ENCODE results near the gene WFDC12.
A peak's percentile ranks its signal among the peaks of the same experiment; 100 is the strongest.

Gene WFDC12

GRCh38 chr20:45104786-45105185 lies 19.5 kb downstream of the WFDC12 start:
- no peaks in the 10 kb centered on the region for H3K9me3 ChIP-seq (ENCODE audit: control insufficient read depth, insufficient read depth, low read length)
- no peaks in the 10 kb centered on the region for H3K36me3 ChIP-seq (ENCODE audit: control insufficient read depth, insufficient read depth, low read length)
- H3K4me1 ChIP-seq (ENCODE audit: control insufficient read depth, insufficient read depth, low read length): peaks cover 3% of the 10 kb centered on the region; the same call in 1 of the 2 replicates
- H3K27ac ChIP-seq (ENCODE audit: low read length): no peak overlapping the region
- no peaks in the 10 kb centered on the region for H3K27me3 ChIP-seq (ENCODE audit: control insufficient read depth, insufficient read depth, low read length)
- no peak overlapping the region for H3K4me3 ChIP-seq (ENCODE audit: low read length)
- no CpG with 5 or more reads among the region's 5 CpGs for WGBS (ENCODE audit: insufficient coverage, insufficient read length)
- no peak for DNase-seq (ENCODE audit: low read depth, low spot score)

GRCh38 chr20:45103072-45103471 lies 21.2 kb downstream of the WFDC12 start:
- WGBS (ENCODE audit: insufficient coverage, insufficient read length): no CpG with 5 or more reads among the region's 2 CpGs

GRCh38 chr20:45101333-45101850 lies 22.9 kb downstream of the WFDC12 start:
- no CpG with 5 or more reads among the region's 6 CpGs for WGBS (ENCODE audit: insufficient coverage, insufficient read length)
- H3K9me3 ChIP-seq (ENCODE audit: control insufficient read depth, insufficient read depth, low read length): no peaks in the 10 kb centered on the region
- no peak overlapping the region for H3K27ac ChIP-seq (ENCODE audit: low read length)
- H3K4me3 ChIP-seq (ENCODE audit: low read length): no peak overlapping the region
- H3K4me1 ChIP-seq (ENCODE audit: control insufficient read depth, insufficient read depth, low read length): peaks cover 6% of the 10 kb centered on the region
- no peak for DNase-seq (ENCODE audit: low read depth, low spot score)
- H3K36me3 ChIP-seq (ENCODE audit: control insufficient read depth, insufficient read depth, low read length): no peaks in the 10 kb centered on the region
- no peaks in the 10 kb centered on the region for H3K27me3 ChIP-seq (ENCODE audit: control insufficient read depth, insufficient read depth, low read length)

More at GRCh38 chr20:45103072-45103471, 21.2 kb downstream of the WFDC12 start:
- no peak overlapping the region for H3K27ac ChIP-seq (ENCODE audit: low read length)
- H3K36me3 ChIP-seq (ENCODE audit: control insufficient read depth, insufficient read depth, low read length): no peaks in the 10 kb centered on the region
- no peak overlapping the region for H3K4me3 ChIP-seq (ENCODE audit: low read length)
- no peaks in the 10 kb centered on the region for H3K9me3 ChIP-seq (ENCODE audit: control insufficient read depth, insufficient read depth, low read length)
- H3K4me1 ChIP-seq (ENCODE audit: control insufficient read depth, insufficient read depth, low read length): peaks cover 5% of the 10 kb centered on the region
- no peaks in the 10 kb centered on the region for H3K27me3 ChIP-seq (ENCODE audit: control insufficient read depth, insufficient read depth, low read length)
- no peak for DNase-seq (ENCODE audit: low read depth, low spot score)

- H3K36me3 ChIP-seq (ENCODE audit: control insufficient read depth, insufficient read depth, low read length): no peaks in the 10 kb centered on the region
- no peaks in the 10 kb centered on the region for H3K27me3 ChIP-seq (ENCODE audit: control insufficient read depth, insufficient read depth, low read length)
- H3K4me1 ChIP-seq (ENCODE audit: control insufficient read depth, insufficient read depth, low read length): peaks cover 6% of the 10 kb centered on the region
- WGBS (ENCODE audit: insufficient coverage, insufficient read length): no CpG with 5 or more reads among the region's 38 CpGs
- peak within 1 kb of the TSS; percentile 25; the same call in 1 of the 2 replicates for H3K4me3 ChIP-seq (ENCODE audit: low read length)
- H3K27ac ChIP-seq (ENCODE audit: low read length): no peak within 1 kb of the TSS
- DNase-seq (ENCODE audit: low read depth, low spot score): peak; percentile 33
- H3K9me3 ChIP-seq (ENCODE audit: control insufficient read depth, insufficient read depth, low read length): no peaks in the 10 kb centered on the region
These were observed 23.6 kb downstream of the WFDC12 start, which contains the start of gene KCNS1 for GRCh38 chr20:45100563-45101245. KCNS1 (minus strand) TSS chr20:45101127; CDS start chr20:45099236, 1,891 bp downstream.

- H3K9me3 ChIP-seq (ENCODE audit: control insufficient read depth, insufficient read depth, low read length): no peaks in the 10 kb centered on the region
- peak; percentile 57 for DNase-seq (ENCODE audit: low read depth, low spot score)
- no peaks in the 10 kb centered on the region for H3K36me3 ChIP-seq (ENCODE audit: control insufficient read depth, insufficient read depth, low read length)
- H3K4me3 ChIP-seq (ENCODE audit: low read length): no peak overlapping the region
- peaks cover 6% of the 10 kb centered on the region for H3K4me1 ChIP-seq (ENCODE audit: control insufficient read depth, insufficient read depth, low read length)
- no peak overlapping the region for H3K27ac ChIP-seq (ENCODE audit: low read length)
- H3K27me3 ChIP-seq (ENCODE audit: control insufficient read depth, insufficient read depth, low read length): no peaks in the 10 kb centered on the region
- WGBS (ENCODE audit: insufficient coverage, insufficient read length): no CpG with 5 or more reads among the region's 91 CpGs
These were observed 26.0 kb downstream of the WFDC12 start for GRCh38 chr20:45098103-45098773.

GRCh38 chr20:45097485-45098102 lies 26.7 kb downstream of the WFDC12 start:
- no peak for DNase-seq (ENCODE audit: low read depth, low spot score)
- Histone ChIP-seq H3K27ac (ENCODE audit: low read length) (no peak overlapping the region), H3K27me3 (ENCODE audit: control insufficient read depth, insufficient read depth, low read length) (no peaks in the 10 kb centered on the region), H3K9me3 (ENCODE audit: control insufficient read depth, insufficient read depth, low read length) (no peaks in the 10 kb centered on the region), H3K4me1 (ENCODE audit: control insufficient read depth, insufficient read depth, low read length) (peaks cover 6% of the 10 kb centered on the region), H3K36me3 (ENCODE audit: control insufficient read depth, insufficient read depth, low read length) (no peaks in the 10 kb centered on the region), H3K4me3 (ENCODE audit: low read length) (no peak overlapping the region)
- no CpG with 5 or more reads among the region's 56 CpGs for WGBS (ENCODE audit: insufficient coverage, insufficient read length)

- H3K27me3 ChIP-seq (ENCODE audit: control insufficient read depth, insufficient read depth, low read length): no peaks in the 10 kb centered on the region
- H3K9me3 ChIP-seq (ENCODE audit: control insufficient read depth, insufficient read depth, low read length): no peaks in the 10 kb centered on the region
- H3K36me3 ChIP-seq (ENCODE audit: control insufficient read depth, insufficient read depth, low read length): no peaks in the 10 kb centered on the region
- no peak overlapping the region for H3K4me3 ChIP-seq (ENCODE audit: low read length)
- H3K4me1 ChIP-seq (ENCODE audit: control insufficient read depth, insufficient read depth, low read length): peaks cover 6% of the 10 kb centered on the region
- WGBS (ENCODE audit: insufficient coverage, insufficient read length): no CpG with 5 or more reads among the region's 9 CpGs
- no peak for DNase-seq (ENCODE audit: low read depth, low spot score)
- H3K27ac ChIP-seq (ENCODE audit: low read length): no peak overlapping the region
These were observed 27.5 kb downstream of the WFDC12 start for GRCh38 chr20:45096781-45097180.

- peak; percentile 76 for DNase-seq (ENCODE audit: low read depth, low spot score)
- Histone ChIP-seq H3K4me1 (ENCODE audit: control insufficient read depth, insufficient read depth, low read length) (peaks cover 2% of the 10 kb centered on the region), H3K36me3 (ENCODE audit: control insufficient read depth, insufficient read depth, low read length) (no peaks in the 10 kb centered on the region), H3K4me3 (ENCODE audit: low read length) (no peak overlapping the region), H3K27me3 (ENCODE audit: control insufficient read depth, insufficient read depth, low read length) (no peaks in the 10 kb centered on the region), H3K9me3 (ENCODE audit: control insufficient read depth, insufficient read depth, low read length) (no peaks in the 10 kb centered on the region), H3K27ac (ENCODE audit: low read length) (no peak overlapping the region)
- no CpG with 5 or more reads among the region's 7 CpGs for WGBS (ENCODE audit: insufficient coverage, insufficient read length)
These were observed 28.4 kb downstream of the WFDC12 start for GRCh38 chr20:45095805-45096238.

- Histone ChIP-seq H3K4me3 (ENCODE audit: low read length) (no peak overlapping the region), H3K4me1 (ENCODE audit: control insufficient read depth, insufficient read depth, low read length) (peaks cover 2% of the 10 kb centered on the region), H3K27ac (ENCODE audit: low read length) (no peak overlapping the region), H3K27me3 (ENCODE audit: control insufficient read depth, insufficient read depth, low read length) (no peaks in the 10 kb centered on the region), H3K36me3 (ENCODE audit: control insufficient read depth, insufficient read depth, low read length) (no peaks in the 10 kb centered on the region), H3K9me3 (ENCODE audit: control insufficient read depth, insufficient read depth, low read length) (no peaks in the 10 kb centered on the region)
- WGBS (ENCODE audit: insufficient coverage, insufficient read length): no CpG with 5 or more reads among the region's 11 CpGs
- DNase-seq (ENCODE audit: low read depth, low spot score): no peak
These were observed 29.2 kb downstream of the WFDC12 start for GRCh38 chr20:45094864-45095574.

GRCh38 chr20:45094201-45094600 lies 30.1 kb downstream of the WFDC12 start:
- Histone ChIP-seq H3K27ac (ENCODE audit: low read length) (no peak overlapping the region), H3K9me3 (ENCODE audit: control insufficient read depth, insufficient read depth, low read length) (no peaks in the 10 kb centered on the region), H3K4me1 (ENCODE audit: control insufficient read depth, insufficient read depth, low read length) (peaks cover 2% of the 10 kb centered on the region), H3K4me3 (ENCODE audit: low read length) (no peak overlapping the region), H3K36me3 (ENCODE audit: control insufficient read depth, insufficient read depth, low read length) (no peaks in the 10 kb centered on the region), H3K27me3 (ENCODE audit: control insufficient read depth, insufficient read depth, low read length) (no peaks in the 10 kb centered on the region)
- no peak for DNase-seq (ENCODE audit: low read depth, low spot score)
- no CpG with 5 or more reads among the region's 2 CpGs for WGBS (ENCODE audit: insufficient coverage, insufficient read length)

Data from iPS DF 6.9 (cell line).